Thoracic aorta (tissue), 2 donors: ENCODE measurements around the gene CCDC102A. TPM values are rescaled to one million over a fixed set of nuclear protein-coding genes. Genes with fewer than 3 reads are reported as not detected.

Experiments
- ATAC-seq: fragments of 150-250 bp; one replicate; pipeline ENCODE4 v1.8.0; 2017; ENCODE audit warnings: low read depth; ENCODE audit not compliant: insufficient number of reproducible peaks, low FRiP score
- DNase-seq: peaks from one replicate; pipeline ENCODE4 v3.0.0-alpha.2; 2020; ENCODE audit warnings: low spot score
- H3K27ac ChIP-seq, 2 donors: fragments of 200-600 bp; sonication (generic); 1 replicate in 1 of 2; 2 replicates in 1 of 2; pipeline ENCODE4 v1.5.1; 2016; ENCODE audit warnings: mild to moderate bottlenecking in 2 of 2, moderate library complexity in 2 of 2
- H3K27me3 ChIP-seq: fragments of 200-600 bp; sonication (generic); replicated peaks from 2 replicates; pipeline ENCODE4 v1.6.0; 2016; ENCODE audit warnings: mild to moderate bottlenecking; ENCODE audit not compliant: insufficient read depth
- H3K36me3 ChIP-seq: fragments of 200-600 bp; sonication (generic); one replicate; pipeline ENCODE4 v1.5.1; 2016
- H3K4me1 ChIP-seq, 2 donors: fragments of 200-600 bp; sonication (generic); 1 replicate in 1 of 2; 2 replicates in 1 of 2; pipeline versions ENCODE4 v1.5.1 to v1.6.0; 2016; ENCODE audit warnings: low read depth in 2 of 2, mild to moderate bottlenecking in 1 of 2; ENCODE audit not compliant: control insufficient read depth in 1 of 2
- H3K4me3 ChIP-seq: fragments of 200-600 bp; sonication (generic); 2 replicates; pipeline ENCODE4 v1.5.1; 2016; ENCODE audit warnings: mild to moderate bottlenecking
- H3K9me3 ChIP-seq: fragments of 200-600 bp; sonication (generic); 2 replicates; pipeline ENCODE4 v1.5.1; 2016
- total RNA-seq, 2 donors: library from RNA; depleted of rRNA; stranded (reverse); fragments of >200 nt; gene quantifications; one replicate each; pipeline versions ENCODE4 v1.1.0 to v1.2.3, GENCODE V29; 2016
- TF ChIP-seq, protein P1 (sequence below): fragments of 200-600 bp; sonication (generic); IDR thresholded peaks from one replicate; pipeline ENCODE4 v1.5.1; 2019; ENCODE audit warnings: antibody characterized with exemption

The CCDC102A gene
- total RNA-seq, 2 donors from 2014 or later = 26.4 to 43.2 TPM

- peaks cover 68% of the 10 kb centered on the region for H3K36me3 ChIP-seq
- peaks cover 10 to 25% of the 10 kb centered on the region in 2 donors for H3K4me1 ChIP-seq
- H3K9me3 ChIP-seq = no peaks in the 10 kb centered on the region
- ATAC-seq (no peak), DNase-seq (no peak)
- no peaks in the 10 kb centered on the region for H3K27me3 ChIP-seq
- H3K27ac ChIP-seq = no peak overlapping the region
- H3K4me3 ChIP-seq = no peak overlapping the region
- TF ChIP-seq, protein P1, sequence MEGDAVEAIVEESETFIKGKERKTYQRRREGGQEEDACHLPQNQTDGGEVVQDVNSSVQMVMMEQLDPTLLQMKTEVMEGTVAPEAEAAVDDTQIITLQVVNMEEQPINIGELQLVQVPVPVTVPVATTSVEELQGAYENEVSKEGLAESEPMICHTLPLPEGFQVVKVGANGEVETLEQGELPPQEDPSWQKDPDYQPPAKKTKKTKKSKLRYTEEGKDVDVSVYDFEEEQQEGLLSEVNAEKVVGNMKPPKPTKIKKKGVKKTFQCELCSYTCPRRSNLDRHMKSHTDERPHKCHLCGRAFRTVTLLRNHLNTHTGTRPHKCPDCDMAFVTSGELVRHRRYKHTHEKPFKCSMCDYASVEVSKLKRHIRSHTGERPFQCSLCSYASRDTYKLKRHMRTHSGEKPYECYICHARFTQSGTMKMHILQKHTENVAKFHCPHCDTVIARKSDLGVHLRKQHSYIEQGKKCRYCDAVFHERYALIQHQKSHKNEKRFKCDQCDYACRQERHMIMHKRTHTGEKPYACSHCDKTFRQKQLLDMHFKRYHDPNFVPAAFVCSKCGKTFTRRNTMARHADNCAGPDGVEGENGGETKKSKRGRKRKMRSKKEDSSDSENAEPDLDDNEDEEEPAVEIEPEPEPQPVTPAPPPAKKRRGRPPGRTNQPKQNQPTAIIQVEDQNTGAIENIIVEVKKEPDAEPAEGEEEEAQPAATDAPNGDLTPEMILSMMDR = no peak
Measured at GRCh38 chr16:57468346-57468745, 68.0 kb downstream of the CCDC102A start.

- ATAC-seq (no peak), DNase-seq (no peak)
- H3K27ac ChIP-seq = no peak overlapping the region
- H3K4me1 ChIP-seq = peaks cover 11 to 20% of the 10 kb centered on the region in 2 donors
- H3K27me3 ChIP-seq = no peaks in the 10 kb centered on the region
- no peak overlapping the region for H3K4me3 ChIP-seq
- no peaks in the 10 kb centered on the region for H3K9me3 ChIP-seq
- peaks cover 45% of the 10 kb centered on the region for H3K36me3 ChIP-seq
- TF ChIP-seq, protein P1 = no peak
Measured at GRCh38 chr16:57464523-57464922, 71.8 kb downstream of the CCDC102A start.

DNA sequence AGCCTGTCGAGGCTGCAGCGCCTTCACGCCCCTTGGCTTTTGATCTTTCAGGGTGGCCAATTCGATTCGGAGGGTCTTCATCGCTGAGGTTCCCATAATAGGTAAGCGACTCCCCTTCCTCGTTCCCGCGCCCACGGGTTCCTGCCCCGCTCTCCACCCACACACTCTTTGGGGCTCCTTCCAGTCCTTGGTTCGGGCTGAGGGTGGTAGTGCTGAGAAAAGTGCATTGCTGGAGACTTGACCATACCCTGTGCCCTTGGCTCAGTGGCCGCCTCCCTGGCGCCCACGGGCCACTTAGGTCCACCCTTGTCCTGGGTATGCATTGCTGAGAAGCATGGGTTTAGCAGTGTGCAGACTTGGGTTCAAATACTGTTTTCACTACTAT lies 73.4 kb downstream of the CCDC102A start:
- no peaks in the 10 kb centered on the region for H3K27me3 ChIP-seq
- no peak for ATAC-seq
- peak overlapping the region; percentile 62 to 78 for H3K27ac ChIP-seq
- peaks cover 40% of the 10 kb centered on the region for H3K36me3 ChIP-seq
- H3K9me3 ChIP-seq = no peaks in the 10 kb centered on the region
- H3K4me1 ChIP-seq = peaks cover 11 to 20% of the 10 kb centered on the region in 2 donors
- no peak for DNase-seq
- H3K4me3 ChIP-seq = peak overlapping the region; percentile 86
- TF ChIP-seq, protein P1 = no peak

- peaks cover 11 to 20% of the 10 kb centered on the region in 2 donors for H3K4me1 ChIP-seq
- DNase-seq (peak; percentile 45), ATAC-seq (peak; percentile 83)
- peak within 1 kb of the TSS; percentile 86 for H3K4me3 ChIP-seq
- H3K36me3 ChIP-seq = peaks cover 40% of the 10 kb centered on the region
- TF ChIP-seq, protein P1 = peak; percentile 93
- H3K9me3 ChIP-seq = no peaks in the 10 kb centered on the region
- H3K27ac ChIP-seq = peak within 1 kb of the TSS; percentile 62 to 78
- no peaks in the 10 kb centered on the region for H3K27me3 ChIP-seq
Measured at GRCh38 chr16:57462209-57462977, 74.0 kb downstream of the CCDC102A start, which contains the start of gene POLR2C. POLR2C (plus strand) TSS chr16:57462679; CDS start chr16:57462725, 46 bp downstream.

Other genes starting within 250 kb of the CCDC102A start
- gene CCL22, start 177.8 kb downstream of the CCDC102A start, total RNA-seq = not detected
- 100 to 1,000 TPM; 106 to 117 TPM for gene CX3CL1, start 164.1 kb downstream of the CCDC102A start, total RNA-seq
- not detected for gene CCL17, start 131.8 kb downstream of the CCDC102A start, total RNA-seq
- gene CIAPIN1, start 89.2 kb downstream of the CCDC102A start, total RNA-seq = 10 to 100 TPM; 18.1 to 25.0 TPM
- 10 to 100 TPM; 29.5 to 33.5 TPM for gene COQ9, start 89.1 kb downstream of the CCDC102A start, total RNA-seq
- 100 to 1,000 TPM; 110 to 130 TPM for gene POLR2C, start 73.9 kb downstream of the CCDC102A start, total RNA-seq
- gene DOK4, start 50.1 kb downstream of the CCDC102A start, total RNA-seq = 10 to 100 TPM; 43.2 to 70.1 TPM
- gene ADGRG5, start 6.1 kb upstream of the CCDC102A start, total RNA-seq = under 1 TPM in 1 of 2 donors, not detected in 1; 0.27 TPM
- 10 to 100 TPM in 1 of 2 donors, 1 to 10 TPM in 1; 5.4 to 79.1 TPM for gene ADGRG1, start 92.1 kb upstream of the CCDC102A start, total RNA-seq
- 1 to 10 TPM in 1 of 2 donors, under 1 TPM in 1; 0.41 to 5.1 TPM for gene ADGRG3, start 131.7 kb upstream of the CCDC102A start, total RNA-seq
- gene DRC7, start 158.2 kb upstream of the CCDC102A start, total RNA-seq = not detected
- 10 to 100 TPM in 1 of 2 donors, 1 to 10 TPM in 1; 9.0 to 16.2 TPM for gene KATNB1, start 199.2 kb upstream of the CCDC102A start, total RNA-seq